Fibroblast of lung (primary cell): ENCODE results near the gene CD82. TPM values are rescaled to one million over a fixed set of nuclear protein-coding genes. Genes with fewer than 3 reads are reported as not detected.

Source experiments
- DNase-seq, 2 donors: peaks; one replicate each; pipeline versions ENCODE4 v3.0.0 to v3.0.0-alpha.2; 2010; ENCODE audit warnings: low read depth in 2 of 2
- H2AFZ ChIP-seq: 2 replicates; pipeline ENCODE4 v1.5.1; 2012; ENCODE audit warnings: low read length, control low read depth, inconsistent platforms
- H3K27ac ChIP-seq: 2 replicates; pipeline ENCODE4 v1.5.1; 2011; ENCODE audit warnings: low read length, control low read depth; ENCODE audit not compliant: insufficient read depth
- H3K27me3 ChIP-seq: 2 replicates; pipeline ENCODE4 v1.5.1; 2011; ENCODE audit warnings: mild to moderate bottlenecking, low read length; ENCODE audit not compliant: control insufficient read depth, insufficient read depth
- H3K36me3 ChIP-seq: 2 replicates; pipeline ENCODE4 v1.5.1; 2011; ENCODE audit warnings: low read length; ENCODE audit not compliant: control insufficient read depth, insufficient read depth
- H3K4me1 ChIP-seq: 2 replicates; pipeline ENCODE4 v1.5.1; 2011; ENCODE audit warnings: low read length; ENCODE audit not compliant: control insufficient read depth, insufficient read depth; ENCODE audit errors: extremely low read depth
- H3K4me2 ChIP-seq: 2 replicates; pipeline ENCODE4 v1.5.1; 2011; ENCODE audit warnings: low read length, control low read depth; ENCODE audit not compliant: insufficient read depth; ENCODE audit errors: extremely low read depth
- H3K4me3 ChIP-seq, 4 experiments: fragments of 200-600 bp in 1 of 4; sonication (generic) in 1 of 4; replicated peaks in 1 of 4; 2 replicates each; pipeline ENCODE4 v1.5.1; 2011 to 2016; ENCODE audit warnings: low read length in 4 of 4, low read depth in 3 of 4, mild to moderate bottlenecking in 3 of 4, control low read depth in 2 of 4, inconsistent platforms in 1 of 4, mixed read lengths in 1 of 4; ENCODE audit not compliant: insufficient read depth in 1 of 4; ENCODE audit errors: control extremely low read depth in 1 of 4
- H3K79me2 ChIP-seq: 2 replicates; pipeline ENCODE4 v1.5.1; 2012; ENCODE audit warnings: mild to moderate bottlenecking, low read length, inconsistent platforms; ENCODE audit not compliant: control insufficient read depth, insufficient read depth
- H3K9ac ChIP-seq: 2 replicates; pipeline ENCODE4 v1.5.1; 2011; ENCODE audit warnings: mild to moderate bottlenecking, low read length, control low read depth; ENCODE audit not compliant: insufficient read depth
- H3K9me3 ChIP-seq: 2 replicates; pipeline ENCODE4 v1.5.1; 2012; ENCODE audit warnings: low read depth, low read length; ENCODE audit not compliant: control insufficient read depth, insufficient read depth
- H4K20me1 ChIP-seq: 2 replicates; pipeline ENCODE4 v1.5.1; 2011; ENCODE audit warnings: low read length; ENCODE audit not compliant: control insufficient read depth, insufficient read depth; ENCODE audit errors: extremely low read depth
- EZH2 ChIP-seq: IDR thresholded peaks from 2 replicates; pipeline ENCODE4 v1.5.1; 2012; ENCODE audit warnings: low read length, control low read depth, mild to moderate bottlenecking; ENCODE audit errors: missing control alignments
- polyA plus RNA-seq, 2 donors: library from polyadenylated mRNA; depleted of rRNA in 1 of 2; stranded (reverse) in 1 of 2; unstranded in 1 of 2; fragments of >200 nt; gene quantifications; 2 replicates each; pipeline ENCODE4 v1.2.1, GENCODE V29; 2011 to 2012; ENCODE audit warnings: missing spikeins in 1 of 2
- total RNA-seq: library from RNA; depleted of rRNA; stranded (reverse); fragments of >200 nt; gene quantifications from 2 replicates; pipeline ENCODE4 v1.2.1, GENCODE V29; 2014
- TF ChIP-seq, protein P1 (sequence below), 2 donors: IDR thresholded peaks in 1 of 2; conservative IDR thresholded peaks in 1 of 2; 1 replicate in 1 of 2; 2 replicates in 1 of 2; pipeline ENCODE4 v1.5.1; 2011 to 2012; ENCODE audit warnings: low read length in 2 of 2, control low read depth in 1 of 2, inconsistent platforms in 1 of 2, low read depth in 1 of 2, mild to moderate bottlenecking in 1 of 2

Gene CD82
- total and polyA plus RNA-seq, 2 donors (not counting 1 experiment from before 2014, with no cell fraction given) = 54.2 to 114 TPM

DNA sequence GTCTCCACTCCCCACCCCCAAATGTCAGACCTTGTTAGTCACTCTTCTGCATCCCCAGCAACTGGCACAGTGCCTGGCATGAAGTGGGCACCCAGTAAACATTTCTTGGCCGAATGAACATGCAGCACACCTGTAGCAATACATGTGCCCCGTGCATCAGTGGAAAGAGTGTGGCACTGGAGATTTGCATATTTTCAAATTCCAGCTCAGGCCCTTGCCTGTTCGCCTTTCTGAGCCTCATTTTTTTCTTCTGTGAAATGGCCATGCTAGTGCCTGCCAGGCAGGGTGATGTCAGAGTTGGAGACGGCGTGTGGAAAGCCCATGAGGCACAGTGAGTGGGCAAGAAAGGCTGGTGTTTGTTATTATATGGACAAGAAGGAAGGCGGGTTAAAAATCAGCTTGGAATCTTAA lies 38.7 kb downstream of the CD82 start:
- no peak overlapping the region for H3K27ac ChIP-seq
- no peak overlapping the region for H2AFZ ChIP-seq
- H3K9ac ChIP-seq = no peak overlapping the region
- H3K4me1 ChIP-seq = peaks cover 22% of the 10 kb centered on the region
- H4K20me1 ChIP-seq = no peaks in the 10 kb centered on the region
- H3K9me3 ChIP-seq = no peaks in the 10 kb centered on the region
- H3K4me3 ChIP-seq = no peak overlapping the region
- no peaks in the 10 kb centered on the region for H3K36me3 ChIP-seq
- H3K27me3 ChIP-seq = no peaks in the 10 kb centered on the region
- no peak overlapping the region for H3K4me2 ChIP-seq
- TF ChIP-seq, protein P1, sequence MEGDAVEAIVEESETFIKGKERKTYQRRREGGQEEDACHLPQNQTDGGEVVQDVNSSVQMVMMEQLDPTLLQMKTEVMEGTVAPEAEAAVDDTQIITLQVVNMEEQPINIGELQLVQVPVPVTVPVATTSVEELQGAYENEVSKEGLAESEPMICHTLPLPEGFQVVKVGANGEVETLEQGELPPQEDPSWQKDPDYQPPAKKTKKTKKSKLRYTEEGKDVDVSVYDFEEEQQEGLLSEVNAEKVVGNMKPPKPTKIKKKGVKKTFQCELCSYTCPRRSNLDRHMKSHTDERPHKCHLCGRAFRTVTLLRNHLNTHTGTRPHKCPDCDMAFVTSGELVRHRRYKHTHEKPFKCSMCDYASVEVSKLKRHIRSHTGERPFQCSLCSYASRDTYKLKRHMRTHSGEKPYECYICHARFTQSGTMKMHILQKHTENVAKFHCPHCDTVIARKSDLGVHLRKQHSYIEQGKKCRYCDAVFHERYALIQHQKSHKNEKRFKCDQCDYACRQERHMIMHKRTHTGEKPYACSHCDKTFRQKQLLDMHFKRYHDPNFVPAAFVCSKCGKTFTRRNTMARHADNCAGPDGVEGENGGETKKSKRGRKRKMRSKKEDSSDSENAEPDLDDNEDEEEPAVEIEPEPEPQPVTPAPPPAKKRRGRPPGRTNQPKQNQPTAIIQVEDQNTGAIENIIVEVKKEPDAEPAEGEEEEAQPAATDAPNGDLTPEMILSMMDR (conservative IDR thresholded peaks at IDR 0.05 in 1 of 2, IDR thresholded peaks at IDR 0.05 in 1 of 2; ENCODE audit: low read depth in 1 of 2, low read length in 2 of 2) = no peak
- TF ChIP-seq EZH2 = no peak
- no peaks in the 10 kb centered on the region for H3K79me2 ChIP-seq
- peak in 1 of 2 donors; percentile 49 for DNase-seq

DNA sequence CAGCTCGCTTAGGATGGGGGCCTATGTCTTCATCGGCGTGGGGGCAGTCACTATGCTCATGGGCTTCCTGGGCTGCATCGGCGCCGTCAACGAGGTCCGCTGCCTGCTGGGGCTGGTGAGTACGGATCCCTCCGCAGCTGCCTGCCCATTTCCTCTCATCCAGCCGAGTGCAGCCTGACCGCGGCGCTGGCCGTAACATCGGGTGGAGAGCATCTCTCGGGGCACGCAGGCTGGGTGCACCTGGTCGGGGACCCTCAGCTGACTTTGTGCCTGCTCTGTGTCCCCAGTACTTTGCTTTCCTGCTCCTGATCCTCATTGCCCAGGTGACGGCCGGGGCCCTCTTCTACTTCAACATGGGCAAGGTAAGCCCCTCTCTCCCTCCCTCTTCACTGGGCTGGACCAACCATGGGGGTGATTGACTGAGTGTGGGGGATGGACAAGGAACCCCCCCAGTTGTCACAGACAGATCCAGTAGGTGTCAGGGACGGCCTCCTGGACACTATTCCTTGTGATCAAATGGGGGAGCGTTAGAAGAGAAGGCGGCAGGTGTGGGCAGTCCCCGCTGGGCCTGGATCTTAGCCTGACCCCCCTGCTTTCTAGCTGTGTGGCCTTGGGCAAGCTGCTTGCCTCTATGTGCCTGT lies 39.7 kb downstream of the CD82 start:
- TF ChIP-seq, protein P1 (conservative IDR thresholded peaks at IDR 0.05 in 1 of 2, IDR thresholded peaks at IDR 0.05 in 1 of 2; ENCODE audit: low read depth in 1 of 2, low read length in 2 of 2) = no peak
- no peak for TF ChIP-seq EZH2
- no peaks in the 10 kb centered on the region for H4K20me1 ChIP-seq
- no peaks in the 10 kb centered on the region for H3K36me3 ChIP-seq
- H3K4me3 ChIP-seq = no peak overlapping the region
- H2AFZ ChIP-seq = no peak overlapping the region
- no peak overlapping the region for H3K27ac ChIP-seq
- DNase-seq = no peak
- no peak overlapping the region for H3K9ac ChIP-seq
- H3K79me2 ChIP-seq = no peaks in the 10 kb centered on the region
- H3K4me1 ChIP-seq = peaks cover 22% of the 10 kb centered on the region
- H3K9me3 ChIP-seq = no peaks in the 10 kb centered on the region
- H3K27me3 ChIP-seq = no peaks in the 10 kb centered on the region
- no peak overlapping the region for H3K4me2 ChIP-seq

DNA sequence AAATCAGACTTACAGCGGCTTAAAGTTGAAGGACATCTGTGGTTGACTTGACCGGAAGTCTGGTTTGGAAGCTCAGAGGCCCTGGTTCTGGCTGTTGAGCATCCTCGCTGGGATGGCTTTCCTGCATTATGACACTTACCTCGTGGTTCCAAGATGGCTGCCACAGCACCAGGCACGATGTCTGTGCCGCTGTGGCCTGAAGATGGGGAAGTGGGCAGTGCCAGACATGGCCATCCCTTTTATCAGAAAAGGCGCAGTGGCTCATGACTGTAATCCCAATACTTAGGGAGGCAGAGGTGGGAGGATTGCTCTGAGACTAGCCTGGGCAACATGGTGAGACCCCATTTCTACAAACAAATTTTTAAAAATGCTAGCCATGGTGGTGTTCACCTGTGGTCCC lies 40.5 kb downstream of the CD82 start:
- peaks cover 22% of the 10 kb centered on the region for H3K4me1 ChIP-seq
- DNase-seq = no peak
- H3K9me3 ChIP-seq = no peaks in the 10 kb centered on the region
- no peak overlapping the region for H3K9ac ChIP-seq
- TF ChIP-seq EZH2 = no peak
- TF ChIP-seq, protein P1 (conservative IDR thresholded peaks at IDR 0.05 in 1 of 2, IDR thresholded peaks at IDR 0.05 in 1 of 2; ENCODE audit: low read depth in 1 of 2, low read length in 2 of 2) = no peak
- H4K20me1 ChIP-seq = no peaks in the 10 kb centered on the region
- H3K27me3 ChIP-seq = no peaks in the 10 kb centered on the region
- H3K27ac ChIP-seq = no peak overlapping the region
- no peak overlapping the region for H3K4me2 ChIP-seq
- no peak overlapping the region for H3K4me3 ChIP-seq
- H3K36me3 ChIP-seq = no peaks in the 10 kb centered on the region
- no peaks in the 10 kb centered on the region for H3K79me2 ChIP-seq
- H2AFZ ChIP-seq = no peak overlapping the region
